Cardiac muscle cell (in vitro differentiated cells and primary cell): Measurements from ENCODE around the gene SSU72. TPM values are rescaled to one million over a fixed set of nuclear protein-coding genes. Genes with fewer than 3 reads are reported as not detected.
A peak's percentile ranks its signal among the peaks of the same experiment; 100 is the strongest.

Experiments used
- DNase-seq, 2 donors: peaks; one replicate each; pipeline versions ENCODE4 v3.0.0 to v3.0.0-alpha.2; 2010 to 2017; ENCODE audit warnings: low read depth in 1 of 2, low spot score in 1 of 2
- H3K27ac ChIP-seq: fragments of 200-600 bp; sonication (generic); 2 replicates; pipeline ENCODE4 v1.5.1; 2016
- H3K27me3 ChIP-seq: fragments of 200-600 bp; sonication (generic); 2 replicates; pipeline ENCODE4 v1.6.0; 2016; ENCODE audit warnings: control low read depth
- H3K36me3 ChIP-seq: fragments of 200-600 bp; sonication (generic); 2 replicates; pipeline ENCODE4 v1.5.1; 2016; ENCODE audit warnings: control low read depth
- H3K4me1 ChIP-seq: fragments of 200-600 bp; sonication (generic); 2 replicates; pipeline ENCODE4 v1.8.1; 2017; ENCODE audit warnings: low read depth, mild to moderate bottlenecking, mixed run types
- H3K4me3 ChIP-seq: fragments of 200-600 bp; sonication (generic); 2 replicates; pipeline ENCODE4 v1.5.1; 2016; ENCODE audit warnings: mild to moderate bottlenecking
- H3K9me3 ChIP-seq: fragments of 200-600 bp; sonication (generic); 2 replicates; pipeline ENCODE4 v1.5.1; 2017; ENCODE audit warnings: low read depth, mild to moderate bottlenecking, control low read depth
- polyA plus RNA-seq: library from polyadenylated mRNA; unstranded; fragments of >200 nt; fragmentation: Nextera tagmentation; extraction: Ambion mirVana; gene quantifications from 2 replicates; pipeline ENCODE4 v1.2.1, GENCODE V29; 2016
- total RNA-seq: library from RNA; depleted of rRNA; stranded (reverse); fragments of >200 nt; gene quantifications from 2 replicates; pipeline ENCODE4 v1.2.3, GENCODE V29; 2016
- TF ChIP-seq, protein P1 (sequence below): IDR thresholded peaks from 2 replicates; pipeline ENCODE4 v1.5.1; 2012; ENCODE audit warnings: low read depth, mild to moderate bottlenecking, low read length

The SSU72 gene
- total and polyA plus RNA-seq, 2 experiments from 2014 or later = 97.3 to 202 TPM

DNA sequence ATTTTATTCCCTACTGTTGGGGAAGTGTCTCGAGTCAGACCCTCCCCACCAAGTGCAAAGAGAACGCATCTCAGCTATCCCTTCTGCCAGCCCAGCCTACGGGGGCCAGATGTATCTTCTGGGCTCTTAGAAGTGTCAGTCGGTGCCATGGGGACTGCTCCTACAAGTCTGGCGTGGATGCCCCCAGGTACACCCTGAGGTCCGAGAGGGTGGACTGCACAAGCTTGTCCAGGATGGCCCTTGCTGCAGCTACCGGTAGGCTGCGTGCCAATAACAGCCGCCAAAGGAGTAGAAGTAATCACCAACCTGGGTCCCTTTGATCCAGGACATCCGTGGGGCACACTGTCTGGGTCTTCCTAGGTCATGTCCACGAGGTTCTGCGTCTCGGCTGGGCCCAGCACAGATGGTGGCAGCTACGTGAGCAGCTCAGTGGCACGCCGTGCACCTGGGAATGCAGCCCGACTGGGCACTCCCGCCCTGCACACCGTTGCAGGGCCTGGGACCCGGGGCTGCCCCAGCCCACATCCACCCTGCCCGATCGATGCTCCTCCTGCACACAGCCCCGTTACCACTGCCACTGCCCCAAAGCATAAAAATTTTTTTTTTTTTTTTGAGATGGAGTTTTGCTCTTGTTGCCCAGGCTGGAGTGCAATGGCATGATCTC, 8.8 kb upstream of the SSU72 start:
- no peak for DNase-seq
- Histone ChIP-seq H3K27me3 (peaks cover 58% of the 10 kb centered on the region), H3K4me3 (no peak overlapping the region), H3K27ac (no peak overlapping the region), H3K36me3 (no peaks in the 10 kb centered on the region), H3K9me3 (no peaks in the 10 kb centered on the region), H3K4me1 (no peaks in the 10 kb centered on the region)
- TF ChIP-seq, protein P1, sequence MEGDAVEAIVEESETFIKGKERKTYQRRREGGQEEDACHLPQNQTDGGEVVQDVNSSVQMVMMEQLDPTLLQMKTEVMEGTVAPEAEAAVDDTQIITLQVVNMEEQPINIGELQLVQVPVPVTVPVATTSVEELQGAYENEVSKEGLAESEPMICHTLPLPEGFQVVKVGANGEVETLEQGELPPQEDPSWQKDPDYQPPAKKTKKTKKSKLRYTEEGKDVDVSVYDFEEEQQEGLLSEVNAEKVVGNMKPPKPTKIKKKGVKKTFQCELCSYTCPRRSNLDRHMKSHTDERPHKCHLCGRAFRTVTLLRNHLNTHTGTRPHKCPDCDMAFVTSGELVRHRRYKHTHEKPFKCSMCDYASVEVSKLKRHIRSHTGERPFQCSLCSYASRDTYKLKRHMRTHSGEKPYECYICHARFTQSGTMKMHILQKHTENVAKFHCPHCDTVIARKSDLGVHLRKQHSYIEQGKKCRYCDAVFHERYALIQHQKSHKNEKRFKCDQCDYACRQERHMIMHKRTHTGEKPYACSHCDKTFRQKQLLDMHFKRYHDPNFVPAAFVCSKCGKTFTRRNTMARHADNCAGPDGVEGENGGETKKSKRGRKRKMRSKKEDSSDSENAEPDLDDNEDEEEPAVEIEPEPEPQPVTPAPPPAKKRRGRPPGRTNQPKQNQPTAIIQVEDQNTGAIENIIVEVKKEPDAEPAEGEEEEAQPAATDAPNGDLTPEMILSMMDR = no peak

DNA sequence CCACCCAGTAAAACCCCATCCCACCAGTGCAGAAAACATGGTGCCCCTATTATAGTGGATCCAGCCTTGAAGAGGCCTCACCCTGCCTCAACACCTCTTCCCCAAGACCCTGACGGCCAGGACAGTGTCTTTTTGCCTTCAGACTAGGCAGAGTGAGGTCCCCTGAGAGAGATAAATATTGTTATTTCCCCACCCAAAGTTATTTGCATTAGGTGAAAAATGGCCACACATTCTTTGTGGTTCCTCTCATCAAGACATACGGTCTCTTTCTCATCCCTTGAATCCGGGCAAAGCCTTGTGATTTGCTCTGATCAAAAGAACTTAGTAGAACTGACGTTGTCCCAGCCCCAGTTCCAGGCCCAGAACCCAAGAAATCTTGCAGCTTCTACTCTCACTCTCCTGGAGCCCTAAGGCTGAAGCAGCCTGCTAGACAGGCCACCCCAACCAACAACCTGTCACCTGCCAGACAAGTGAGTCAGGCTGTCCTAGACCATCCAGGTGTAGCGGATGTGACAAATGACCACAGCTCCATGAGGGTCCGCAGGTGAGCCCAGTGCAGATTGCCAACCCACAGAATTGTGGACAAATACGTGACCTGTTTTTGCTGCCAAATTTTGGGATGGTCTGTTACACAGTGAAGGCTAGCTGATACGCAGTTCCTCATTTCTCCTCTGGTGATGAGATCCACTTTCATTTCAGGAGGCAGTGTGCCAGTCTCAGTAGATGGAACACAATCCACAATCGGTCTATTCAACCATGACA, 8.1 kb upstream of the SSU72 start:
- H3K27me3 ChIP-seq = peaks cover 63% of the 10 kb centered on the region
- no peaks in the 10 kb centered on the region for H3K9me3 ChIP-seq
- H3K27ac ChIP-seq = no peak overlapping the region
- no peak overlapping the region for H3K4me3 ChIP-seq
- no peak for DNase-seq
- H3K4me1 ChIP-seq = no peaks in the 10 kb centered on the region
- no peaks in the 10 kb centered on the region for H3K36me3 ChIP-seq
- TF ChIP-seq, protein P1 = no peak

DNA sequence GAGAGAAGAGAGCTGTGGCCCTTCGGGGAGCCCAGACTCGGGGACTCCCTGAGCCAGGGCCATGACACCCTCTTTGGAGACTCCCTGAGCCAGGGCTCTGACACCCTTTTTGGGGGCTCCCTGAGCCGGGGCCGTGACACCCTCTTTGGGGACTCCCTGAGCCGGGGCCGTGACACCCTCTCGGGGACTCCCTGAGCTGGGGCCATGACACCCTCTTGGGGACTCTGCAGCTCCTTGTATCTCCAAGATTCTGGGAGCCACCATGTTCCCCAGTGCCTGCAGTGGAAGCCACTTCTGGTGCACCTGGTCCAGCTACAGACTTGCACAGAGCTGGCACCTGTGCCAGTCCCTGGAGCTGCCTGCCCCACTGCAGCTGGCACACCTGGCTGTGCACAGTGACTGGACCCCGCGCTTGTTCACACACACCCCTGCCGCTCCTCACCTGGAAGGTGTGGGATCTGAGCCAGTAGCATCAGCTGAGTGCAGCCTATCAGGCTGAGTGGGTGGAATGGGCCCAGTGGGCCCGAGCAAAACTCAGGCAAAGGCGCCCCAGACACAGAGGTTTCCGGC, 3.8 kb upstream of the SSU72 start:
- TF ChIP-seq, protein P1 = no peak
- H3K27ac ChIP-seq = no peak overlapping the region
- H3K36me3 ChIP-seq = no peaks in the 10 kb centered on the region
- no peak for DNase-seq
- H3K27me3 ChIP-seq = peaks cover 47% of the 10 kb centered on the region
- H3K4me1 ChIP-seq = peaks cover 2% of the 10 kb centered on the region
- H3K9me3 ChIP-seq = no peaks in the 10 kb centered on the region
- H3K4me3 ChIP-seq = no peak overlapping the region

DNA sequence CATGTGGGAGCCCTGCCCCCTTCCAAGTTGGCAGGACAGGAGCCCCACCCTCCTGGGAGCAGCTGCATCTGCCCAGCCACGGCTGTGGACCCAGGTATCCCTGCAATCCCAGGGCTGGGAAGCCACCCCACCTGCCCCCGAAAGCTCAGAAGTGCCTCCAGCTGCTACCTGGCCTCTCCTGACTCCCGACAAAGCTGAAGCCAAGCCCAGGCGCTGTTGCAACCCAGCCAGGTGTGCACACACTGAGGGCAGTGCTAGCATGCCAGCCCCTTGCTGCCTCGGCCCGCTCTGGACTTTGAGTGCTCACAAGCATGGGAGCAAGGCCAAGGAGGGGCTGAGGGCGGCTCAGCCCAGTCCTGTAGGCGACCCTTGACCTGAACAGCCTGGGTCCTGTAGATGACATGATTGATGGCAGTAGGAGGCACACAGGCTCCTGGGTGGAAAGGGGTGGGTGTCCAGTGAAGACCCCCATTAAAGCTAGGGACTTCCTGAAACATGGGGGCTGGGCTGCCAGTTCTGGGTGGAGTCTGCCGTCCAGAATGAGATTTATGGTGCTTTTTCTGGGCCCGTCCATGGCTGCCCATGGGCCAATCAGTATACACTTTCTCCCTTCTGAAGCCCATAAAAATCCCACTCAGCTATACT, 2.8 kb upstream of the SSU72 start:
- TF ChIP-seq, protein P1 = no peak
- no peak for DNase-seq

DNA sequence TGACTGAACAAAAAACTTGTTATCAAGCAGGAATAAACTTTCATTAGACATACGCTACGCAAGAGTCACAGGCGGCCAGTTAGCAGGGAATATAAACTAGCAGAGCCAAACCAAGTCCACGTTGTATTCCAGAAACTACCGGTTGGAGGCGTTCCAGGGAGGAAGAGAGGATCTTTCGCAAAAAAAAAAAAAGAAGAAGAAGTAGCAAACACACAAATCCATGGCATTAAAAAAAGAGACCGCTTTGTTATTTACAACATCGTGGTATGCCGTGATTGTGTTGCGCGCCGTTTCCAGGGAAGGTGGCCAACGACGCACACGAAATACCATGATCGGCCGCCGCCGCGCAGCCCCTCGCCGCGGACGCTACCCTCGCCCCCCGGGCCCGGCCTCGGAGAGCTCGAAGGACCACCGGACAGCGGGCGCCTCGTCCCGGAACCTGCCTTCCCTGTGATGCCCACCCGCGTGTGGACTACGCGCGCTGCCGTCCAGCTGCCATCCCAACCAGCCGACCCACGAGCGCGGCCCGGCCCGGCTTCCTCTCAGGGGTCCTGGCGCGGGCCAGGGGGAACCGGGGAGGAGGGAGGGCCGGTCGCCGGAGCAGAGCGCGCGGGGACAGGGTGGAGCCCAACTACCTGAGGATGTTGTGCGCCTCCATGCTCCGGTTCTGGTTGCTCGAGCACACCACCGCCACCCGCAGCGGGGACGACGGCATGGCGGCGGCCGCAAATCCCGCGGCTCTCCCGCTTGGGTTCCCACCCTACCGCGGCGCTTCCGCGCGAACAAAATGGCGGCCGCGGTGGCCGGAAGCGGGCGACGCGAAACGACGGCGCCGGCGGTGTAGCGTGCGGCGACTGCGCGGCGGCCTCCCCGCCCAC, 581 bp downstream of the SSU72 start:
- TF ChIP-seq, protein P1 = peak; percentile 18
- DNase-seq = peak; percentile 75 to 83

More for the DNA sequence above, 2.8 kb upstream of the SSU72 start:
- Histone ChIP-seq H3K4me1 (peaks cover 4% of the 10 kb centered on the region), H3K27ac (no peak overlapping the region), H3K36me3 (no peaks in the 10 kb centered on the region), H3K4me3 (no peak overlapping the region), H3K9me3 (no peaks in the 10 kb centered on the region), H3K27me3 (peaks cover 37% of the 10 kb centered on the region)

More for the DNA sequence above, 581 bp downstream of the SSU72 start:
- peaks cover 4% of the 10 kb centered on the region for H3K4me1 ChIP-seq
- H3K36me3 ChIP-seq = no peaks in the 10 kb centered on the region
- peak overlapping the region; percentile 91 for H3K4me3 ChIP-seq
- peaks cover 11% of the 10 kb centered on the region for H3K27me3 ChIP-seq
- peak overlapping the region; percentile 98 for H3K27ac ChIP-seq
- H3K9me3 ChIP-seq = no peaks in the 10 kb centered on the region
